Posterior vena cava (tissue), 2 donors: Measurements from ENCODE around the gene COCH. TPM values are rescaled to one million over a fixed set of nuclear protein-coding genes. Genes with fewer than 3 reads are reported as not detected.
"Not testable (repeated sequence)": the region's sequence is repeated elsewhere in the genome, so short reads cannot be mapped to it uniquely, and the experiment has no call there.

ENCODE experiments used
- DNase-seq: peaks from one replicate; pipeline ENCODE4 v3.0.0-alpha.2; 2020; ENCODE audit warnings: low spot score
- intact Hi-C, 2 donors: fragments of 100-400 bp; cut with DNase I; formaldehyde crosslinking; loops; one replicate each; pipeline versions ENCODE4 v1.14.1 to v1.14.2; 2022 to 2023
- total RNA-seq, 2 donors: library from RNA; stranded (reverse); fragmentation: NEBNext Ultra II Directional; extraction: Animal tissue kit (Norgen Biotek cat#: 25700); gene quantifications; one replicate each; pipeline ENCODE4 v1.2.1, GENCODE V29; 2021
- donor health status: DM: yes; HTN: yes; CAD: no.
- donor health status: DM: yes; HTN: yes; CAD: no.

COCH gene
- total RNA-seq, 2 donors from 2014 or later, result 1.2 to 8.5 TPM

GRCh38 chr14:30873308-30874119, 845 bp upstream of the COCH start:
- DNase-seq, result no peak
- intact Hi-C loops, result no loop called here

- DNase-seq, result no peak
- intact Hi-C loops, result no loop called here
Observed at GRCh38 chr14:30874999-30875787, 834 bp downstream of the COCH start.

GRCh38 chr14:30875788-30876053, 1.4 kb downstream of the COCH start:
- DNase-seq, result no peak
- intact Hi-C loops, result no loop called here

- DNase-seq, result no peak
- intact Hi-C loops, result no loop called here
Observed at GRCh38 chr14:30876692-30877091, 2.3 kb downstream of the COCH start.

GRCh38 chr14:30882431-30882830, 8.1 kb downstream of the COCH start:
- intact Hi-C loops, result loop anchor here in 1 of 2 donors (10.0 kb wide), 1 partner anchor 862 kb away; no protein-coding TSS in a partner anchor
- DNase-seq, result no peak

GRCh38 chr14:30883508-30884294, 9.3 kb downstream of the COCH start:
- DNase-seq, result no peak

GRCh38 chr14:30884901-30885300, 10.5 kb downstream of the COCH start:
- no peak for DNase-seq
- intact Hi-C loops, result loop anchor here in 1 of 2 donors (10.0 kb wide), 1 partner anchor 860 kb away; no protein-coding TSS in a partner anchor

More at GRCh38 chr14:30883508-30884294, 9.3 kb downstream of the COCH start:
- intact Hi-C loops, result loop anchor here in 1 of 2 donors (10.0 kb wide), 1 partner anchor 861 kb away; no protein-coding TSS in a partner anchor

GRCh38 chr14:30885840-30886740, 11.7 kb downstream of the COCH start:
- DNase-seq, result no peak
- intact Hi-C loops, result loop anchor here in 1 of 2 donors (10.0 kb wide), 1 partner anchor 859 kb away; no protein-coding TSS in a partner anchor

- DNase-seq, result no peak
- intact Hi-C loops, result loop anchor here in 1 of 2 donors (10.0 kb wide), 1 partner anchor 856 kb away; no protein-coding TSS in a partner anchor
Observed at GRCh38 chr14:30888480-30889243, 14.3 kb downstream of the COCH start.

- intact Hi-C loops, result loop anchor here in 1 of 2 donors (10.0 kb wide), 1 partner anchor 856 kb away; no protein-coding TSS in a partner anchor
Observed at GRCh38 chr14:30889244-30889594, 14.9 kb downstream of the COCH start.

GRCh38 chr14:30893819-30894218, 19.5 kb downstream of the COCH start:
- intact Hi-C loops, result no loop called here
- DNase-seq, result no peak

More at GRCh38 chr14:30889244-30889594, 14.9 kb downstream of the COCH start:
- no peak for DNase-seq

GRCh38 chr14:30894923-30895515, 20.7 kb downstream of the COCH start:
- DNase-seq, result no peak

GRCh38 chr14:30896435-30896834, 22.1 kb downstream of the COCH start:
- no peak for DNase-seq
- intact Hi-C loops, result no loop called here

More at GRCh38 chr14:30894923-30895515, 20.7 kb downstream of the COCH start:
- intact Hi-C loops, result no loop called here

GRCh38 chr14:30897121-30897520, 22.8 kb downstream of the COCH start:
- intact Hi-C loops, DNase-seq: not testable (repeated sequence)

- no peak for DNase-seq
- intact Hi-C loops, result no loop called here
Observed at GRCh38 chr14:30903285-30904124, 29.1 kb downstream of the COCH start.
